Hematopoietic multipotent progenitor cell treated with erythropoietin and hydrocortisone succinate and interleukin-3 and kit ligand, for 15 days (in vitro differentiated cells): ENCODE data around the gene ITGB2.
A peak's percentile ranks its signal among the peaks of the same experiment; 100 is the strongest.

Experiments used
- DNase-seq: peaks from one replicate; pipeline ENCODE4 v3.0.0-alpha.2; 2015; ENCODE audit warnings: low spot score

The ITGB2 gene

DNA sequence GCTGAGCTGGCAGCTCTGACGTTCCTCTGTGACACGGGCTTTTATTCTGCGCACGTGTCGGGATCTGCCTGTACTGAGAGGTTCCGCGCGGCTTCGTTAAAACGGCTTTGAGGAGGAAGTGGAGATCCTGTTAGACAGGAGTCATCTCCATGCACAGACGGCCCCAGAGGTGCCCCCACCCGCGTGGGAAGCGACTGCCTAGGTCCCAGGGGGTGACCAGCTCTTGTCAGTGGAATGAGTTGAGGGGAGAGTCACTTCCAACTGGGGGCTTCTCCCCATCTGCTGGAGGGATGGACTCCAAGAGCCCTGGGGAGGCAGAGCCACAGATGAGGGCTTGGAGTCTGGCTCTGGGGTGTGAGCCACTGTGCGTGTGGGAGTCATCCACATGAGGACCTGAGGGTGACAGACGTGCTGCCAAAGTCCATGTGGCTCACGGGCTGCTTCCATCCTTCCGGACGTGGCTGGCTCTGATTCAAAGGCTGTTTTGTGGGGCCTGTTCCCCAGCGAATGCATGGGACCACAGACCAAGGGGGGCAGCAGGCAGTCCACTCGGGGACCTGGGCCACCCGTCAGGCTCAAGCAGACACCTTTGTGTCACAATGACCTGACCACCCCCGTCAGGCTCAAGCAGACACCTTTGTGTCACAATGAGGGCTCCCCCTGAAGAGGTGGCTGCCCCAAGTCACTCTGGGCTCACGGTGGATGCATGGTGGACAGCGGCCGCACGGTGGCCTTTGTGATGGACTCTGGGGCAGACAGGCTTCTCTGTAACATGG, 74.0 kb downstream of the ITGB2 start:
- DNase-seq, result no peak

DNA sequence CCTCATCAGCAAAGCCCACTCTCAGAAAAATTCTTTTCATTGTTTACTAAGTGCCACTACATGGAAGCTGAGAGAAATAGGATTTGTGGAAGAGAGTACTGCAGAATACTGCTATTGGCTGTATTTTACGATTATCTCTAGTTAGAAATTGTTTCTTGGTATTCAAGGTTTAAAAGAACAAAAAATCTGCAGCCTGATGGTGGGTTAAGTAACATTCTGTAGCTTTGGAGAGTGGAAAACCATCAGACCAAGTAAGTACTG, 74.5 kb downstream of the ITGB2 start:
- no peak for DNase-seq

DNA sequence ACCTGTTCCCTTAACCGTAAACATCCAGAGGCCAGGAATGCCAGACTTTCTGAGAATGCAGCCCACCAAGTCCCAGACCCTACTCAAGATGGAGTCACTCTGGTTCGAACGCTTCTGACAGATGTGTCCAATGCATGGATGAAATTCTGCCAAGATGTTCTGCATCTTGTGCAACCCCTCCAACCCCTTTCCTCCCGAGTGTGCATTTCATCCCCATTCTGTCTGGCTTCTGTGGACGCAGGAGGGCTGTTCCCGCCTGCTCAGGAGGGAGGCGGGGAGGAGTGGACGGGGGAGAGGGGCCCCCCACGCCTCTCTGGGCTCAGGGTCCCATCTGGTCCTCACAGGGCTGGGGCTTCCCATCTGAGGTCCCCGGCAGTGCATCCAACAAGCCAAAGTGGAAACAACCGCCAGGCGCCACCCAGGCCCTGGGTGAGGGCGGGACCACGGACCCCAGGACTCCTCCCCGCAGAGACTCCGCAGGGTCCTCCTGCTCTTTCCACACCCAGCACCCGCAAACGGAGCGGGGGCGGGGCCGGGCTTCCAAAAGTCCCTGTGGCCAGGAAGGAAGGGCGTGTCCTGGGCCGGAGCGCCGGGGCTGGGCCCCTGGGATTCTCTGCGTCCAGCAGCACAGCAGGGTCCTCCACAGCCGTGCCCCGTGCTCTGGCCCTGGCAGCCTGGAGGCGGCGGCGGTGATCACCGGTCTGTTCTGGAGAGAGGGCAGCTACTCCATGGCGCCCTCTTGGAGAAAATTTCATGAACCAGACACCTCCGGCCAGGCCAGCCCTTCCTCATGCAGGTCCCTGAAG, 75.1 kb downstream of the ITGB2 start:
- DNase-seq, result peak; percentile 68

DNA sequence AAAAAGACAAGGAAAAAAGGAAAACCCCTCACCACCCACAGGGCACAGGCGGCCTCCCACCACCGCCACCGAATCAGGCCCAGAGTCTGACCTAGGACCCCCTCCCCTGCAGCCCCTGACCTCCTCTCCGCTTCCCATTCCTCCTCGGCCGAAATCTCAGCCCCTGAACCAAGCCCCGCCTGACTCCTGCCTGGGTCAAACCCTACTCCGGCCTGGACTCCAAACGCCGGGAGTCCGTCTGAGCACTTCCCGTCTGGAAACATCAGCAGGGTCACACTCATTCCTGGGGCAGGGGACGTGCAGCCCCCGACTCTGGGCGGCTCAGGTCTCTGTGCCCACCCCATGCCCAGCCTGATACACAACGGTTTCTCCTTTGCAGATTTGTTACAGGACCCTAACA, 76.4 kb downstream of the ITGB2 start:
- DNase-seq, result no peak

DNA sequence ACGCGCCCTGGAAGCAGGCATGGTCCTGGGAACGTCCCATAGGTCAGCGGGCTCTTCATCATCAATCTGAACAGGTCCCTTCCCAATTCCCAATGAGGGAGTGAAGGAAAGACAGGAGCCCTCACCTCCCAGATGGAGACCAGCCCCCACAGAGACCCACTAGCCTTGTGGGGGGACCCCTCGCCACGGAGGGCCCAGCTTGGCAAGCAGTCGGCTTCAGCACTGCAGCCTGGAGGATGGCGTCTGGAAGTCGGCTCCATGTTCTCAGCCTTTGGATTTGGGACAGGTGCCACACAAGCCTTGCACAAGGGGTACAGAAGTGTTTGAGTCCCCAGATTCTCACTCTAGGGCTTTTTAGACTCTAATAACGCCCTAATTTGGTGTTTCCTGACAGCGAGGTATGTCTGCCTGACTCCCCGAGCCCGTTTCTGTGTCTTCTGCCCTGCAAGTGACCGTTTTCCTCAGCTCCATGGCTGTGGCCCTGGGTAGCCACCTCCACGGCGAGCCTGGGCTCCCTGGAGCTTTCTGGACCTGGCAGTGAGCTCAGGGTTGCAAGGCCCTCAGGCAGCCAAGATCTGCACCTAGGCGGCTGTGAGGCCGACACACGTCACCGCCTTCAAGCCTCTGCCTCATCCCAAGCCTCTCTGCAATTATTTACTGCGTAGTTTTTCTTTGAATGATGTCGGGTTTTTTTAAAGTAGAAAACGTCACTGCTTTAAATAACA, 77.8 kb downstream of the ITGB2 start:
- no peak for DNase-seq

DNA sequence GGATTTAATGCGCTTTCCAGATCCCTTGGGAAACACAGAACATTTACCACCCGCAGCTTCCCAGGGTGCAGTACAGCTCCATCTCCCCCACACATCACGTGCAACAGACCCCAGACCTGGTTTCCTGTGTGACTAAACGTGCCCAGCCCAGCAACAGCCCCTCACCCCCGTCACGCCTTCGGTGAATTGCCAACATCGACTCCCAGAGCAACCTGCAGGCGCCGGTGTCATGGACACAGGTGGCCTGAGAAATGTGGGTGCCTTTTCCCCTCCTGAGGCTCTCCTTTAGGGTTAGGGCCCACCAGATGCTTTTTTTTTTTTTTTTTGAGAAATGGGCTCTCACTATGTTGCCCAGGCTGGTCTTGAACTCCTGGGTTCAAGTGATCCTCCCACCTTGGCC, 78.6 kb downstream of the ITGB2 start:
- no peak for DNase-seq

DNA sequence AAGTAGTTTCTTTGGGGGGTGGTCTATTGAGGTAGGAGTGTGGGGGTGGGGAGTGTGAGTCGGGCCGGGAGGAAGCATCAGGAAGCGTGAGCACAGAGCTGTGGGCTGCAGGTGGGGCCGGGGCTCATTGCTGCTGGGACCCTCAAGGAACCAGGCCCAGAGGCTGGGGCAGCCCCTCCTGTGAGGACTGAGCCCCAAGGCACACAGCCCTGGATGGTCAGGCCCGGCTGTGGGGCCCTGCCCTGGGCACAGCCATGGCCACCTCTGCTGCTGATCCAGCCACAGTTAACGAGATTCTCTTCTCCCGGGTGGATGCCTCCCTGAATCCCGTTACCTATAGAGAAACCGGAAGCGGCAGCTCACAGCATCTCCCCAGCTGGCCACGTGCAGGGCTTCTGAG, 79.9 kb downstream of the ITGB2 start:
- no peak for DNase-seq

DNA sequence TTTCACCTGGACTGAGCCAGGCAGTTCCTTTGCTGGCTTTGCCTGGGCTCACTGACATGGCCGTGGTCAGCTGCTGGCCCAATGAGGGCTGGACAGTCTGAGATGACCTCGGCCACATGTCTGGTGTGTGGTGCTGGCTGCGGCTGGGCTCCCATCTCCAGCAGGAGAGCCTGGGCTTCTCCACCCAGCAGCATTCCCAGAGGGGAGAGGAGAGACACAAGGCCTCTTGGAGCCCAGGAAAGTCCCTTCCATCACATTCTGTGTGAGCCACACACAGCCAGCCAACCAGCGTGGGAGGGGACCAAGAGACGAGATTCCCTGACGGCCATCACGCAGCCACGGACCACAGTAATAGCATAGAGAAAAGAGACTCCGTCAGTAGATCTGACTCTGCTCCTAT, 81.7 kb downstream of the ITGB2 start:
- DNase-seq, result no peak

DNA sequence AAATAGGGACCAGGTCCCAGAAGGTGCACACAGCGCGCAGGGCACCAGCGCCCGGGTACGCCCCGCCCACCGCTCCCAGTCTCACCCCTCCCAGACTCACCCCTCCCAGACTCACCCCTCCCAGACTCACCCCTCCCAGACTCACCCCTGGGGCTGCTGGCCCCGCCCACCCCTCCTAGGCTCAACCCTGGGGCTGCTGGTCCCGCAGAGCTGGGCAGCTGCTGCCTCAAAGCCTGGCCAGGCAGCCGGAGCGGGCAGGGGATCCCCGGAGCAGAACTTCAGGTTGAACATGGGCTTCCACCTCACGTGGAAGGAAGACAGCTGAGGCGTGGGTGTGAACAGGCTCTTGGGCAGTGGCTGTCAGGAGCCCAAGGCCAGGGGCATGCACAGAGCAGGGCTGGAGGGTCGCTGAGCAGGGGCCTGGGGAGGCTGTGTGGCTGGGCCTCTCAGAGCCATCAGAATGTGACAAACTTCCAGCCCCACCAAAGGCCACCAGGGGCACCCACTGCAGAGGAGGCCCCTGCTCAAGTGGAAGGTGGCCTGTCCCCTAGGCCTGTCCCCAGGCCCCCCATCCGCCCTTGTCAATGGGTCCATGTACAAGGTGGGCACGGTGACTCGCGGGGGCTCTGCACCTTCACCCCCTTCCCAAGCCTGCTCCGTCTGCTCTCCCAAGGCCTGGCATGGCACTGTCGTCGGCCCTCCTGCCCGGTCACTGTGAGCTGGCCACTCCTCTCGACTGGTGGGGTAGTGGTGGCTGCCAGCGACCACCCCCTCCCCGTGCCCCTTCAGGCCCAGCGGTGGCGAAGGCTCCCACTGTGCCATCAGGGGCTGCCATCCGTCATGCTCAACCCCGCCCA, 82.4 kb downstream of the ITGB2 start:
- DNase-seq, result peak; percentile 26

DNA sequence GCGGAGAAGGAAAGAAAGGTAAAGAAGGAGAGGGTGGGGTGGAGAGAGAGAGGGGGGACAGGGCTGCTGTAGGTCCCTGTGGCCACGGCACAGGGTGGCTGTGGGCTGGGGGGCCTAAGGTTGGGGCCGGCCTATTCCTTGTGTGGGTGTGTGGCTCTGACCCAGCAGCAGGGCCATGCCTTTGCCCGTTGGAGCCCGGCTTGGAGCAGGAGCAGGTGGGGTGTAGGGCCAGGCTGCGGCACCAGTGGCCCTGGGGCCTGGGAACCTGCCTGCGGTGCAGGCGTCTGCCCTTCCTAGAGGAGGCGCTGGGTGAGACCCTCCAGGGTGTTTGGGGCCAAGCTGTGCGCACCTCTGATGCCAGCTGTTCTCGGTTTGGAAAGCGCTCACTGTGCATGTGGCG, 83.2 kb downstream of the ITGB2 start:
- no peak for DNase-seq

DNA sequence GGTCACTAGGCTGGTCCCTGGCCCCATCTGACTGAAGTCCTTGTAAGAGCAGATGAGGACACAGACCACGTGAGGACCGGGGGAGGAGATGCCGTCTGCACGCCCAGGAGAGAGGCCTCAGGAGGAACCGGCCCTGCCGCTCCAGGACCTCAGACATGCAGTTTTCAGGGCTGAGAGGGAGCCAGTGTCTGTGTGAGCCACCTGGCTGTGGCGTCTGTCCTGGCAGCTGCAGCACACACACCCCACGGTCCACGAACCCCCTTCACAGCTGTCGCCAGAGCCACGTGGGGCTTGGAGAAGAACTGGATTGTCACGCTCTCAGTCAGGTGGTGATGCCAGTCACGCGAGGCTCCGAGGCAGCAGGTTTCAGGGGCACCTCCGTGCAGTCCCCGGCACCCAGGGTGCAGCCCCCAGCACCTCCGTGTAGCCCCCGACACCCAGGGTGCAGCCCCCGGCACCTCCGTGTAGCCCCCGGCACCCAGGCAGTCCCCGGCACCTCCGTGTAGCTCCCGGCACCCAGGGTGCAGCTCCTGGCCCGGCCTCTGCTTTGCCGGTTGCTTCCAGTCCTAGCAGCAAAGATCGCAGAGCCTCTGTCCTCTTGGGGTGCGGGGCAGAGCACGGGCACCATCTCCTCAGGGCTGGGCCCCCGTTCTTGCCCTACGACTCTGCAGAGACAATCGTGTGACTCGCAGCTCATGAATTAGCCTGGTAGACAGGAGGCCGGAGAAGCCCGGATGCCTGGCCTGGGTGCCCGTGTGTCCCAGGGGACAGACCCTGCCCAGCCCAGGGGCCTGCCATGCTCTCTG, 83.8 kb downstream of the ITGB2 start:
- DNase-seq, result no peak

DNA sequence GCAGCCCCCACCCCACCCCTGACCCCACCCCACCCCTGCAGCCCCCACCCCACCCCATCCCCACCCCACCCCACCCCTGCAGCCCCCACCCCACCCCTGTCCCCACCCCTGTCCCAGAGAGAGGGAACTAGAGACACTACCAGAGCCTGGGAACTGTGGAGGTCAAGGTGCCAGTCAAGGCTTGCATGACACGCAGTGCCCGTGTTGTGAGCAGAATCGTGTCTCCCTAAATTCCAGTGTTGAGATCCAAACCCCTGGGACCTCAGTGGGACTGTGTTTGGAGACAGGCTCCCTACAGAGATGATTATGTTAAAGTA, 84.4 kb downstream of the ITGB2 start:
- DNase-seq, result no peak
